ENCODE results near the gene NFIA.

NFIA gene

GRCh38 chr1:61397935-61398334 lies 315.6 kb downstream of the NFIA start:
- TF ChIP-seq CTCF (IDR thresholded peaks at IDR 0.05; ENCODE audit: extremely low read depth, missing control alignments): no peak
- no peak for DNase-seq (ENCODE audit: low spot score)

GRCh38 chr1:61399199-61399598 lies 316.8 kb downstream of the NFIA start:
- DNase-seq (ENCODE audit: low spot score): no peak
- no peak for TF ChIP-seq CTCF (IDR thresholded peaks at IDR 0.05; ENCODE audit: extremely low read depth, missing control alignments)

- TF ChIP-seq CTCF (IDR thresholded peaks at IDR 0.05; ENCODE audit: extremely low read depth, missing control alignments): no peak
- DNase-seq (ENCODE audit: low spot score): no peak
These were observed 317.9 kb downstream of the NFIA start for GRCh38 chr1:61400131-61400770.

- DNase-seq (ENCODE audit: low spot score): no peak
- TF ChIP-seq CTCF (IDR thresholded peaks at IDR 0.05; ENCODE audit: extremely low read depth, missing control alignments): no peak
These were observed 318.6 kb downstream of the NFIA start for GRCh38 chr1:61400997-61401396.

- DNase-seq (ENCODE audit: low spot score): no peak
These were observed 321.6 kb downstream of the NFIA start for GRCh38 chr1:61403679-61404596.

GRCh38 chr1:61404597-61405376 lies 322.4 kb downstream of the NFIA start:
- TF ChIP-seq CTCF (IDR thresholded peaks at IDR 0.05; ENCODE audit: extremely low read depth, missing control alignments): no peak
- no peak for DNase-seq (ENCODE audit: low spot score)

More at GRCh38 chr1:61403679-61404596, 321.6 kb downstream of the NFIA start:
- TF ChIP-seq CTCF (IDR thresholded peaks at IDR 0.05; ENCODE audit: extremely low read depth, missing control alignments): no peak
